SJCRH30 (cell line): ENCODE measurements around the gene FBXL4. TPM values are rescaled to one million over a fixed set of nuclear protein-coding genes. Genes with fewer than 3 reads are reported as not detected.

Experiments
- DNase-seq, 2 experiments: peaks; one replicate each; pipeline ENCODE4 v3.0.0-alpha.2; 2015 to 2020
- H3K27ac ChIP-seq: fragments of 250-450 bp; sonication (Bioruptor Pico); 2 replicates; pipeline ENCODE4 v1.5.1; 2020; ENCODE audit warnings: mild to moderate bottlenecking, moderate library complexity
- H3K27me3 ChIP-seq: fragments of 250-450 bp; sonication (Bioruptor Pico); 2 replicates; pipeline ENCODE4 v1.5.1; 2020; ENCODE audit warnings: mild to moderate bottlenecking, moderate library complexity
- H3K36me3 ChIP-seq: fragments of 250-450 bp; sonication (Bioruptor Pico); 2 replicates; pipeline ENCODE4 v1.5.1; 2020; ENCODE audit warnings: mild to moderate bottlenecking, moderate library complexity
- H3K4me1 ChIP-seq: fragments of 250-450 bp; sonication (Bioruptor Pico); 2 replicates; pipeline ENCODE4 v1.5.1; 2020; ENCODE audit warnings: mild to moderate bottlenecking, moderate library complexity
- H3K4me3 ChIP-seq: fragments of 250-450 bp; sonication (Bioruptor Pico); 2 replicates; pipeline ENCODE4 v1.5.1; 2020; ENCODE audit warnings: mild to moderate bottlenecking, moderate library complexity
- H3K9me3 ChIP-seq: fragments of 250-450 bp; sonication (Bioruptor Pico); replicated peaks from 2 replicates; pipeline ENCODE4 v1.5.1; 2020; ENCODE audit warnings: mild to moderate bottlenecking, moderate library complexity
- total RNA-seq: library from RNA; depleted of rRNA; stranded (reverse); fragments of >200 nt; shearing (Covaris generic); gene quantifications from 2 replicates; pipeline ENCODE4 v1.2.3, GENCODE V29; 2014

The FBXL4 gene
- total RNA-seq, 1 experiment from 2014 or later, result 10.7 TPM

DNA sequence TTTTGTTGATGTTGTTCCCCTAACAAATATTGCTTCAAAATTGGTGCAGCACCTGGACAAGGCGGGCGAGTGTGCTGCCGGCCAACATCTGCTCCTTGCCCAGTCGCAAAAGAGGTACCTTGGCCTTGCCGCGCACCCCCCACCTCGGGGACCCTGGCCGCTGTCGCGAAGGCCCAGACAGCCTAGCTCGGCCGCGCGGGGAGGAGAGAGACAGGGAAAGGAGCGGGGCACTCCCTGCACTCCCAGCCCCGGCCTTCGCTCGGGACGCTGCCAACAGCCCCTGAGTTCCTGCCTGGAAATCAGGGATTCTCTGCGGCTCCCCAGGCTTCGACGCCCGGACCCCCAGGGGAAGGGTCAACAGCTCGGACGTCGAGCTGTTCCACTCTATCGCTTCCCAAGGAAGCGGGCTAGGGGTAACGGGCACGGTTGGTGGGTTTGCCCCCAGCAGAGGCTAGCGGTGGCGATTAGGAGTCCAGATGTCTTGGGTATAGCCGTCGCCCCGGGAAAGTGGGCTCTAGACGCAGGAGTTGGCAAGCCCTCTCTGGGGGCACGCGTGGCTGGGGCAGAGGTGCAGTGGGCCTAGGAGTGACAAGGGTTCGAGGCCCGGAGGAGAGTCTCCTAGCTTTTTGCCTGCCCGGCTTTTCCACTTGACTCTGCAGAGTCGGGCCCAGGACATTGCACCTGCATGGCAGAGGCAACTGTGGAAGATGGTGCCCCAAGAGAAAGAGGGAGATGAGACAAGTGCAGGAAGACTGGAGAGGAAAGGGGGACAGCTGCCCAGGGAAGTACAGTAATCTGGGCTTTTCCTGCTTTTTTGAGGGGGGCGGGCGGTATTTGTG lies 105.2 kb downstream of the FBXL4 start:
- Histone ChIP-seq H3K4me1 (no peaks in the 10 kb centered on the region), H3K27ac (no peak overlapping the region), H3K27me3 (no peaks in the 10 kb centered on the region; the same call in 1 of the 2 replicates), H3K4me3 (no peak overlapping the region), H3K9me3 (no peaks in the 10 kb centered on the region), H3K36me3 (no peaks in the 10 kb centered on the region)
- DNase-seq, result no peak

DNA sequence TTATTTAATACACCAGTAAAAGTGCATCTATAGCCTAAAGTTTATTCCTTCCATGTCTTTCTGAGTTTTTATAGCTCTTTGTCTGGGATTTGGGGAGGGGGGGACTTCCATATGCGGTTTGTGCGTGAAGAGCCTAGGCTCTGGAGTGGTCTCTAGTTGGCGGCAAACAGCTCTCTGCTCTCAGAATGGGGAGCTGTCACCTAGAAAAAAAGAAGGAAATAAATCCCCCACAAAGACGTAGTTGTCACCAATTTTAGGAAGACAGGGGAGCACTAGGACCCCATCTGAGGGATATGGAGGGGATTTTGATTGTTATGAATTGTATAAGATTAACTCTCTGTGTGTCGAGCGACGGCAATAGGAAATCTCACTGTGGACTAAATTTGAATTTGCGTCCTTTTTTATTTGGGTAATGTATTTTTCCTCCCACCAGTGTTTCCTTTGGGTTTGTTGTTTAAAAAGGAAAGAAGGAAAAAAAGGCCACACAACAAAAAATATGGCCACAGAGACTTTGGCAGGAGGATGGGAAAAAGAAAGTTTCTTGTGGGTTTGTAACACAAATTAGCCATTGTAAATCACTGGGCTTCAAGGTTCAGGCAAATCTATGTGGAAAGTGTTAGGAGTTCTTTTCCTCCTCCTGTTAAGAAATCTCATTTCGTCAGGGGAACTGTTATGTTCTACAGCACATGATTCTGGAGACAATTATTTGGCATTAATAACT lies 106.0 kb downstream of the FBXL4 start:
- no peaks in the 10 kb centered on the region for H3K4me1 ChIP-seq
- peaks cover 3% of the 10 kb centered on the region; the same call in 1 of the 2 replicates for H3K27me3 ChIP-seq
- no peak for DNase-seq
- H3K9me3 ChIP-seq, result no peaks in the 10 kb centered on the region
- H3K27ac ChIP-seq, result no peak overlapping the region
- no peaks in the 10 kb centered on the region for H3K36me3 ChIP-seq
- no peak overlapping the region for H3K4me3 ChIP-seq

DNA sequence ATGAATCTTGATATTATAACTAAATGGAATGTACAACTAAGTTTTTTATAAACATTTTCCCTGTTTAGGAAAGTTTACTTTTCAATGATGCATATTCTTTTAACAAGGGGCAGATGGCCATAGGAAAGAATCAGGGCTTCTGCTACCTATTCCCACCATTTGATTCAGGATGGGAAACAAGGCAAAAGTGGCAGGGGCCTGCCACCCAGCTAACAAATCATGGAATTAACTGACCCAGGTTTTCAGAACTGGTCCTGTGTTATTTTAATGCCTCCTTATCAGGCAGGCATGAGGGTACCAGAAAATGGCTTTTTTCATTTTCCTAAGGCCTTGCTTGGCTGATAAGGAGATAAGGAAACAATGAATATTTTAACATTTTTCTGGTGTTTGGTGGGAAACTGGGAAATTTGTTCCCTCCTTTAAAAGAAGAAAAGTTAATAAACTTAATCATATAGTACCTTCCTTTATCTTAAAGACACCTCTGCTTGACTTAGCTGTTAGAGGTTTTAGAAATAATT lies 106.7 kb downstream of the FBXL4 start:
- Histone ChIP-seq H3K36me3 (no peaks in the 10 kb centered on the region), H3K4me1 (no peaks in the 10 kb centered on the region), H3K27ac (no peak overlapping the region), H3K4me3 (no peak overlapping the region), H3K9me3 (no peaks in the 10 kb centered on the region), H3K27me3 (peaks cover 7% of the 10 kb centered on the region)
- no peak for DNase-seq

DNA sequence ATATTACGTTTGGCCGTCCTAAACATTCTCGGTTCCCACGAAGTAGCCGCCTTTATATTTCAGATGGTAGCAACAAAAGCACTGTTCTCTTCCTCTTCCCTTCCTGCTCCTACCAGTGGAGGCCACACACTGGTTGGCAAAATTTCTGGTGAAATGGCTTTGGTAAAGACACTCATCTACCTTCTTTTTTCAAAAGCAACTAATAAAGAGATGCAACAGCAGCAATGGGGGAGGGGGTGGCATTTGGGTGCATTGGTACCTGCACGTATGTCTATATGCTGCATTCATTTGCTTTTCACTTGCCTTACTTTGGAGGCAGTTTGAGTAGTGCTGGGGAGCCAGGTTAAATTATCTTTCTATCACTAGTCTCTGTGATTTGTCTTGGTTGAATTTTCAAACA lies 107.4 kb downstream of the FBXL4 start:
- Histone ChIP-seq H3K9me3 (no peaks in the 10 kb centered on the region), H3K27me3 (peaks cover 14% of the 10 kb centered on the region), H3K4me1 (peaks cover 4% of the 10 kb centered on the region; the same call in 1 of the 2 replicates), H3K4me3 (no peak overlapping the region), H3K36me3 (no peaks in the 10 kb centered on the region), H3K27ac (no peak overlapping the region)
- no peak for DNase-seq

DNA sequence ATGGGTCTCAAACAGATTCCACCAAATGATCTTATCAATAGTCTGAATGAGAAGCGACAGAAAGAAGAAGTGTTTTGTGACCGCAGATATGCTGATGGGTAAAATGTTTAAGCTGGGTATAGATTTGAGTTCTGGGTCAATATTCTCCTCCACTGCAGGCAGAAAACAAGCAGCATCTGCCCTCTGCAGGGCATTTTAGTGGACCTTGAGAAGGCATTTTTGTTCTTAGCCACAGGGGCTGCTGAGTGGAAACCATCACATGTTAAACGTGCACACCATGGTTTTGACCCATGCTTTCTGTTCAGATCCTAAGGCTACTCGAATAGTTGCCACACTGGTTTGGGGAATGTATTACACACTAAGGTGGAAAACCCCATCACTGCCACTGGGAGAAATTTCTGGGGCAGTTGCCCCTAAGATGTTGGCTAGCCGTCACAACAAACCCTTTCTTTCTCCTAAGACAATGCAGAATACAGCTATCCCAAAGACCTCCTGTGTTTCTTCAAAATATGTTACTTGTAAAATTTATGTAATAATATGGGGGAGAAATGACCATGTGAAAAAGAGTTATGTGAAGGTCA lies 107.9 kb downstream of the FBXL4 start:
- DNase-seq, result peak in 1 of 2 experiments; percentile 16
- peaks cover 4% of the 10 kb centered on the region; the same call in 1 of the 2 replicates for H3K4me1 ChIP-seq
- H3K36me3 ChIP-seq, result no peaks in the 10 kb centered on the region
- H3K27ac ChIP-seq, result no peak overlapping the region
- H3K27me3 ChIP-seq, result peaks cover 14% of the 10 kb centered on the region
- H3K9me3 ChIP-seq, result no peaks in the 10 kb centered on the region
- no peak overlapping the region for H3K4me3 ChIP-seq

GRCh38 chr6:98838975-98839374 lies 108.8 kb downstream of the FBXL4 start:
- Histone ChIP-seq H3K27ac (no peak overlapping the region), H3K4me3 (no peak overlapping the region), H3K9me3 (no peaks in the 10 kb centered on the region), H3K4me1 (peaks cover 4% of the 10 kb centered on the region; the same call in 1 of the 2 replicates), H3K36me3 (no peaks in the 10 kb centered on the region), H3K27me3 (peaks cover 14% of the 10 kb centered on the region)
- DNase-seq, result no peak

DNA sequence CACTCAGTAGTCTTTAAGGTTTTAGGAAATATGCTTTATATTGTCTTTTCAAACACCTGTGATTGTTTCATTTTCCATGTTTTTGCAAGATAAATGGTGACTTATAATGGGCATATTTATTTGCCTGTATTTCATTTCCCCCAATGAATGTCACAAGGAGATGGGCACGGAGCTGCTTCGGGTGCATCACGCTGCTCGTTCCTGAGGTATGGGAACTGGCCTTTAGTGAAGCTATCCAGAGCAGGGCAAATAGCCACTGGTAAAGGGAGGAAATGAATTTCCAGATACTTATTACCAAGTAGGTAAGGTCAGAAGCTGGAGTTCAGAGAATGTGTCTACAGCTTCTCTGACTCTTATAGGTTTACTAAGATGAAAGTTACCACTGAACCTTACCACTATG lies 109.7 kb downstream of the FBXL4 start:
- H3K36me3 ChIP-seq, result no peaks in the 10 kb centered on the region
- H3K27me3 ChIP-seq, result peaks cover 14% of the 10 kb centered on the region
- no peak overlapping the region for H3K4me3 ChIP-seq
- peaks cover 5% of the 10 kb centered on the region; the same call in 1 of the 2 replicates for H3K4me1 ChIP-seq
- no peaks in the 10 kb centered on the region for H3K9me3 ChIP-seq
- no peak for DNase-seq
- no peak overlapping the region for H3K27ac ChIP-seq

- no peak overlapping the region for H3K27ac ChIP-seq
- DNase-seq, result no peak
- H3K4me1 ChIP-seq, result peaks cover 8% of the 10 kb centered on the region; the same call in 1 of the 2 replicates
- peaks cover 14% of the 10 kb centered on the region for H3K27me3 ChIP-seq
- no peaks in the 10 kb centered on the region for H3K9me3 ChIP-seq
- no peak overlapping the region for H3K4me3 ChIP-seq
- no peaks in the 10 kb centered on the region for H3K36me3 ChIP-seq
These were observed 110.5 kb downstream of the FBXL4 start for GRCh38 chr6:98836962-98837944.

DNA sequence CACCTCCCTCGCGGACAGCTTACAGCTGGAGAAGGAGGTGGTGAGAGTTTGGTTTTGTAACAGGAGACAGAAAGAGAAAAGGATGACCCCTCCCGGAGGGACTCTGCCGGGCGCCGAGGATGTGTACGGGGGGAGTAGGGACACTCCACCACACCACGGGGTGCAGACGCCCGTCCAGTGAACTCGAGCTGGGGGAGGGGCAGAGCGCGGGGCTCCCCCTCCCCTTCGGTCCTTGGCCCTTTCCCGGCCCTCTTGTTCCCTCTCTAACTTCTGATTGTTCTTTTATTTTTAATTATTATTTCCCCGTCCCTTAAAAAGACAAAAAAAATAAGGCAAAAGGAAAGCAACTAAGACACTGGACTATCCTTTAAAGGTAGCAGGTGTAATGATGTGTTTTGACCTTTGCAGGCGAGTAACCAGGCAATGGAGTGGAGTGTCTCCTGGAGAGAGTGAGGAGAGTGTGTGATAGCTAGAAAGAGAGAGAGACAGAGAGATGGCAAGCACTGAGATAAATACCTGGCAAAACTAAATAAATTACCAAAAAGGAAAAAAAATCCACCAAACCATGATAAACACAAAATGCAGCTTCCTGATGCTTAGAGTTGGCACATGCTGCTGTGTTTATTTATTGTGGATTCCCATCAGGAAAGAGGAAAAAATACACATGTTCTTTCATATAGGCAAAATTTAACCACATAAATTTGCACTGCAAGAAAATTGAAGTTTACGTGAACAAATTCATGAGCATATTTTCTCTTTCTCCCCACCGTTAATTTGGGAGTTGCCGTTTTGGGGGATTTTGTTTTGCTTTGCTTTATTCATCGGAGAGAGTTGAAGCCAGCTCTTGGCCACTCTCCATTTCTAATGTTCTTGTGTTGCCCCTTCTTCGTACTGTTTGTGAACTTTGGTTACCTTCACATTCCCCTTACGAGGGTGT lies 111.5 kb downstream of the FBXL4 start:
- Histone ChIP-seq H3K4me1 (peaks cover 8% of the 10 kb centered on the region; the same call in 1 of the 2 replicates), H3K36me3 (no peaks in the 10 kb centered on the region), H3K4me3 (no peak overlapping the region), H3K27ac (no peak overlapping the region), H3K27me3 (peaks cover 14% of the 10 kb centered on the region), H3K9me3 (no peaks in the 10 kb centered on the region)
- DNase-seq, result no peak

DNA sequence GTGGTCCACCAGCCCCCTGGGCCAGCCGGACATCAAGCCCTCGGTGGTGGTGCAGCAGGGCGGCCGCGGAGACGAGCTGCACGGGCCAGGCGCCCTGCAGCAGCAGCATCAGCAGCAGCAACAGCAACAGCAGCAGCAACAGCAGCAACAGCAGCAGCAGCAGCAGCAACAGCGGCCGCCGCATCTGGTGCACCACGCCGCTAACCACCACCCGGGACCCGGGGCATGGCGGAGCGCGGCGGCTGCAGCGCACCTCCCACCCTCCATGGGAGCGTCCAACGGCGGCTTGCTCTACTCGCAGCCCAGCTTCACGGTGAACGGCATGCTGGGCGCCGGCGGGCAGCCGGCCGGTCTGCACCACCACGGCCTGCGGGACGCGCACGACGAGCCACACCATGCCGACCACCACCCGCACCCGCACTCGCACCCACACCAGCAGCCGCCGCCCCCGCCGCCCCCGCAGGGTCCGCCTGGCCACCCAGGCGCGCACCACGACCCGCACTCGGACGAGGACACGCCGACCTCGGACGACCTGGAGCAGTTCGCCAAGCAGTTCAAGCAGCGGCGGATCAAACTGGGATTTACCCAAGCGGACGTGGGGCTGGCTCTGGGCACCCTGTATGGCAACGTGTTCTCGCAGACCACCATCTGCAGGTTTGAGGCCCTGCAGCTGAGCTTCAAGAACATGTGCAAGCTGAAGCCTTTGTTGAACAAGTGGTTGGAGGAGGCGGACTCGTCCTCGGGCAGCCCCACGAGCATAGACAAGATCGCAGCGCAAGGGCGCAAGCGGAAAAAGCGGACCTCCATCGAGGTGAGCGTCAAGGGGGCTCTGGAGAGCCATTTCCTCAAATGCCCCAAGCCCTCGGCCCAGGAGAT lies 112.4 kb downstream of the FBXL4 start:
- Histone ChIP-seq H3K4me1 (peaks cover 8% of the 10 kb centered on the region; the same call in 1 of the 2 replicates), H3K9me3 (no peaks in the 10 kb centered on the region), H3K4me3 (peak overlapping the region; percentile 61), H3K27me3 (peaks cover 14% of the 10 kb centered on the region), H3K27ac (no peak overlapping the region), H3K36me3 (no peaks in the 10 kb centered on the region)
- DNase-seq, result peak; percentile 20 to 38

DNA sequence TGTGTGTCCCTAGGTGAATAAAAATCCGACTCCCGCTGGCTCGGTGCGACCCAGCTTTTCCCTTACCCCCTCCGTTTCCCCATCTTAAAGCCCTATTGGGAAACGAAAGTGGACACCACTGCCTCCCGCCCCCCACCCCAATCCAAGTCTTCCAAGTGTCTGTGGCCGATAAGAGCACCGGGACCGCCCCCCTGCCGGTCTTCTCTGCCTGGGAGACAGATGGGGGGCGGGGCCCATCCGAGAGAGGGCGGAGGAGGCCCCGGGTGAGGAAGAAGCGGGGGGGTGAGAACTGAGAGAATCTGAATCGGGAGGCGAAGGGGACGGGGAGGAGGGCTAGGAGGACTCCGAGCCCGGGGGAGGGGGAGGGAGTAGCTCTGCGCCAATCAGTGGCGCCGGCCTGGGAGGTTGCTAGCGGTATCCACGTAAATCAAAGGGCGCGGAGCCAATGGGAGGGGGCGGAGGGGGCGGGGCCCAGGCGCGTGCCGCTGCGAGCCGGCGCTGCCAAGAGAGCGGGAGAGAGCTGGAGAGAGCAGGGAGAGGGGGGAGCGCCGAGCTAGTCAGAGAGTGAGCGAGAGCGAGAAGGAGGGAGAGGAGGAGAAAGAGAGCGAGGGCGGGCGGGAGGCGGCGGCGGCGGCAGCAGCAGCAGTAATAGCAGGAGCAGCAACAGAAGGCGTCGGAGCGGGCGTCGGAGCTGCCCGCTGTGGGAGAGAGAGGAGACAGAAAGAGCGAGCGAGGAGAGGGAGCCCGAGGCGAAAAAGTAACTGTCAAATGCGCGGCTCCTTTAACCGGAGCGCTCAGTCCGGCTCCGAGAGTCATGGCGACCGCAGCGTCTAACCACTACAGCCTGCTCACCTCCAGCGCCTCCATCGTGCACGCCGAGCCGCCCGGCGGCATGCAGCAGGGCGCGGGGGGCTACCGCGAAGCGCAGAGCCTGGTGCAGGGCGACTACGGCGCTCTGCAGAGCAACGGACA lies 113.4 kb downstream of the FBXL4 start, which contains the start of gene POU3F2:
POU3F2 (plus strand) TSS at position 515 of the 972 bp plus-strand sequence; CDS start at position 815, 300 bp downstream.
- no peaks in the 10 kb centered on the region for H3K36me3 ChIP-seq
- peaks cover 19% of the 10 kb centered on the region for H3K27me3 ChIP-seq
- peaks cover 8% of the 10 kb centered on the region; the same call in 1 of the 2 replicates for H3K4me1 ChIP-seq
- DNase-seq, result peak; percentile 94 to 95
- no peak within 1 kb of the TSS for H3K27ac ChIP-seq
- H3K4me3 ChIP-seq, result peak within 1 kb of the TSS; percentile 61
- no peaks in the 10 kb centered on the region for H3K9me3 ChIP-seq
